HG03025 (cell line): ENCODE measurements around the gene TTN.
"Not testable (repeated sequence)": the region's sequence is repeated elsewhere in the genome, so short reads cannot be mapped to it uniquely, and the experiment has no call there.

Source experiments
- ATAC-seq: cut with Tn5 transposase; IDR thresholded peaks from one replicate; pipeline ENCODE4 v1.9.1; 2021; ENCODE audit warnings: mild to moderate bottlenecking, moderate library complexity; ENCODE audit not compliant: unreplicated experiment, low FRiP score

Gene TTN

DNA sequence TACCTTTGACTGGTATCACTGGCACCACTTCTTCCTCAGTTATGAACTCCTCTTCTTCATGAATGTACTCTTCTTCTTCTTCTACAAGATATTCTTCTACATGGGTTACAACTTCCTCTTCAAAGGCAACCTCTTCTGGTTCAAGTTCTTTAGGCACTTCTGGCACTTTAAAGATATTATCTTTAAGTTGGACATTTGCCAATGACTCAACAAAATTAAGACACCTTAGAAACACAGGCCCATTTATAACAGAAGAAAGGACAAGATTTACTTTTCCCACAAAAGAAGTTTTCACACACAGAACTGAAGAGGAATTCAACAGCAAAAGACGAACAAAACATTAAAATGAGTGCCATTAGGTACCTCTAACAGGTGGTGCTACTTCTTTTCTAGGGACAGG lies 127.3 kb downstream of the TTN start:
- no peak for ATAC-seq

DNA sequence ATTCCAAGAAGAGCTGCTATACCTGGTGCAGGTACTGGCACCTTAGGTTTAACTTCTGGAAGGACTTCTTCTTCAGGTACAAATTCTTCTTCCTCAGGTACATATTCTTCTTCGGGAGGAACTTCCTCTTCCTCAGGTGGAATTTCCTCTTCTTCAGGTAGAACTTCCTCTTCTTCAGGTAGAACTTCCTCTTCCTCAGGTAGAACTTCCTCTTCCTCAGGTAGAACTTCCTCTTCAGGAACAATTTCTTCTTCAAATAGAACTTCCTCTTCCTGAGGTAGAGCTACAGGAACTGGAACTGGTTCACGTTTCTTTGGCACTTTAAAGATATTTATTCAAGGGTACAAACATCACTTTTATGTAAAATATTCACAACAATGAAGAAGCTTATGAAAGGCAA lies 129.6 kb downstream of the TTN start:
- no peak for ATAC-seq

DNA sequence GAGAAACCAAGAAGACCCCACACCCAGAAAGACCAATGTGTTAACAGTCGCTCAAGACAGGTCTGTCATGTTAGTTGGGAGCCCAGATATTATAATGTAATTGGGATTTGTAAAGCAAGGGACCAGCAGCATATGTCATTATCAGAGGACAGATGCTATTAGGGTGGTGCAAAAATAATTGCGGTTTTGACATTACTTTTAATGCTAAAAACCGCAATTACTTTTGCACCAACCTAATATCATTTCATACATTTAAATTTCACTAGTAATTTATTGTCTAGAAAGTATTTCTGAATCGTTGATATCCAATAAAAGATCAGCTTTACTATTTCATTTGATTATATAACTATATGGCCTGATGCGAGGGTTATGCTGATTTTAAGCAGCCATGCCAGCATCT lies 131.2 kb downstream of the TTN start:
- no peak for ATAC-seq

DNA sequence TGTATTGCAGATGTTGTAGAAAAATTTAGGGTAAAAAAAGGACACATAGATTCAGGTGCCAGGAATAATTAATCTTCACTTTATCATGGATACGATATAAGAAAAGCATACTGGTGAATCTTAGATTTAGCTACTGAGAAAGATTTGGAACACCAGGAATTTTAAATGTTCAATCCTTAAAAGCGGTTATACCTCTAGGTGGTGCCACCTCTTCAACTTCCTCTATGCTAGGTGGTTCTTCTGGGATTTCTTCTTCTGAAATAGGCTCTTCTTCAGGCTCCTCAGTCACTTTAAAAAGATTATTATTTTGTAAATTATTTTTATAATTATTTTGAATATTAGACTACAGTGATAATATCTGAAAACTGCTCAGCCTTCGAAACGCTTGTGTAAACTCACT lies 133.1 kb downstream of the TTN start:
- no peak for ATAC-seq

DNA sequence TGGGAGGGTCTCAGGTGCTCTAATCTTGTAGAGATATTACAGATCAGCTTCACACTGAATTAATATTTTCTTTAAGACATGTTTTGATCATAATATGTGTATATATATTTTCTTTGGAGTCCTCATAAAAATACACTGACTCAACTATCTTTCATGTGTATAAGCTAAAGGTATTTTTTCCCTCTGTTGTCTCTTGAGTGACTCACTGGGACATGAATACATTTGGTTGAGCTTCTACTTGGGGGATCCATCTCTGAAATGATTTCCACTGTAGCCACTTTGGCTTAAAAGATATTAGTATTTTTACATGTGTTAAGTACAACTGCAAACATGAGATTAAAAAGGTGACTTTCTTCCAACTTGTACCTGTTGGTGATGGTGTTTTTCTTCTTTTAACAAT lies 140.8 kb downstream of the TTN start:
- no peak for ATAC-seq

DNA sequence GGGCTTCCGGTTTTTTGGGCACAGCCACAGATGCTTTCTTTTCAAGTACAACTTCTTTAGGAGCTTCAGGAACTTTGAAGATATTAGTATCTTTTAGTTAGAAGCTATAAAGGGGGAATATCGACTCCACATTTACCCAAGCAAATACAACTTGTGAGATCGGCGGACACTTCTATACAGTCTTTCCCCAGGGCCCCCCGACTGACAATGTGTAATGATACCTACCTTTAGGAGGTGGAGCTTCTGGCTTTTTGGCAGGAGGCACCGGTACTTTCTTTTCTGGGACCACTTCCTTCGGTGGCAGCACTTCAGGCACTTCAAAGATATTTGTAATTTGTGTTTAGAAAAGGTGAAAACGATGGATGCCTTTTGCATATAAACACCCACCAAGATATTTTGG lies 148.7 kb downstream of the TTN start:
- not testable (repeated sequence) for ATAC-seq

DNA sequence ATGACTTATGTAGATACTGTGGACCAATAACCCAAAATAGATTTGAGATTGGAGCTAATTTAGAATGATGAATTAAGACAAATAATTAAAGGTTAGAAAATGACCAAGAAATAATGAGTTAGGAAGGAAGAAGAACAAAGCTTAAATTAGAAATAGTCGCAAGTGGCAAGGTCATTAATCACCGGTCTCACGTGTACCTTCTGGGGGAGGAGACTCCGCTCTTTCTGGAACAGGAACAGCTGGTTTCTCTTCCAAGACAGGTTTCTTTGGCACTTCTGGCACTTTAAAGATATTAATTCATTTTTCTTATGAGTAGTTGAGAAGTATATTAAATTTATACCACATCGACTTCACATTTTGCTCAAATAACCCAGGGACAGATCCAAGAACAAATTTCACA lies 156.7 kb downstream of the TTN start:
- ATAC-seq = no peak

DNA sequence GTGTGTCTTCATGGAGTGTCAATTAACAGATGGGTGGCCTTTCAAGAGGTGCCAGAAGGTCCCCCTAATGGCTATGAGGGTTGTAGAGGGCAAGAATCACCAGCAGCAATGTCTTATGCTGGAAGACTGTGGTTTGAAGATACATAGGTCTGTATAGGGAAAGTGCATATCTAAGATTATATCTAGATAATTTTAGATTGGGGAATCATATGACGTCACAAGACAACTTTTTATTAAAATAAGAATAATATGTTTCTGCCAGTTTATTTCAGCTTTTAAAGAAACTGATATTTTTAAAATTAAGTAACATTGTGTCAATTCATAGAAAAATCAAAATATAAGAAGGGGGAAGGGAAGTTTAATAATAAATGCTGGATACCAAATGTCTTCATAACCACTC lies 162.3 kb downstream of the TTN start:
- ATAC-seq = no peak

DNA sequence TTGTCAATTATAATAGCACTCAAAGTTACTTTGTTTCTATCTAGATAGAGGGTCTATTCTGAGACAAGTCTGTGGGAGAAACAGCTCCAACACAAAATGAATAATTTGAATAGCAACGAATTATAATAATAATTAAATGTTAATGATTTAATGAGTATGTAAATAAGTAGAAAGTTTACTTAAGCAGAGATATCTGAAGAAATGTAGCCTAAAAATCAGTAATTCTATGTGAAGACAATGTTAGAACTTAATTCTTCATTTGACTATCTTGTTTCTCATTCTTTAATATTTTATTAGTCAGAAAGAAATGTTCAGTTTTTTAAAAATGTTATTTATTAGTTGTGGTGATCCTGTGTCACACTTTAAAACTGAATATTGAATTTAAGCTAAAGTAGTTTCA lies 165.7 kb downstream of the TTN start:
- ATAC-seq = no peak

DNA sequence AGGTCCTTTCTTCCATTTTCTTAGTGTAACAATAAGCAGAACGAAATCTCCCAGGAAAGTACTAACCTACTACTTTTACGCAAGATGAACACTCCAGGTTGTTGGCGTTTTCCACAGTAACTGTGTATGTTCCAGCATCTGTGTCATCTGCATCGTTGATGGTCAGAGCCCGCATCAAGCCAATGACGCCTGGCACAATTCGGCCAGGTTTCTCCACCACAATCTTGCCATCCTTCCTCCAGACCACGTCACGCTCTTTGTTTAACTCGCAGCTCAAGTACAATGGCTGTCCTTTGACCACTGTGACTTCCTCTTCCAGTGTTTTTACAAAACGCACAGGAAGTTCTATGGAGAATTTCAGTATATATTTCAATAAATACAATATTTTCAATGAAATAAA lies 171.3 kb downstream of the TTN start:
- ATAC-seq = no peak

DNA sequence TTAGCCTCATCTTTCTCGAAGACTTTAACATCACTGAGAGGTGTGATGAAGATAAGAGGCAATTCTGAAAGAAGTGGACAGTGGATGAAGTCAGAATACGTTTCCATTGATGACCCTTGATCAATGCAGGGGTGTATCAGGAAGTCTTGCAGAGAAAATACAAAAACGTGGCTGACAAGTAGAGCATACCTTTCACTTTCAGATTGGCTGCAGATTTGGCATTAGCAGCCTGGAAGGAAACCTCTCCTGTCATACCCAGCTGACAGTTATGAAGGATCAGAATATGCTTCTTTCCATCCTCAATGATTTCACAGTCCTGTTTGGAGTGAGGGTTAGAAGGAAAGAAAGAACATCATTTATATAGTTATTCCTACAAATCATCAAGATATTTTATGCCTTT lies 174.5 kb downstream of the TTN start:
- ATAC-seq = no peak

DNA sequence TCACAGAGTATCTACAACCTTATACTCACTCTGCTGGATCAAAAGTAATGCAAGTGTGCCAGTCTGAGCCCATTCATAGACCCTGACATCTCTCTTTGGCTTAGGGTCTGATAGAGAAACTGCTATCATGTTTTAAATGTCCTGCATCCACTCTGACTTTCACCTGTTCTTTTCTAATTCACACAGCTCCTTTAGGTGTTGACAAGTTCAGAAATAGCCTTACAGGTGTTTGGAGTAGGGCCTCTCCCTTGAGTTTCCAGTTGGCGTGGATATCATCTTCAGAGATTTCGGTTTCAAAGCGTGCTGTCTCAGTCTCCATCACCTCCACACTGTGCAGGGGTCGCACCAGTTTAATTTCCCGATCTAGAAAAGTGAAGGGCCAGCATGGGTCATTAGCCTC lies 176.6 kb downstream of the TTN start:
- ATAC-seq = no peak

DNA sequence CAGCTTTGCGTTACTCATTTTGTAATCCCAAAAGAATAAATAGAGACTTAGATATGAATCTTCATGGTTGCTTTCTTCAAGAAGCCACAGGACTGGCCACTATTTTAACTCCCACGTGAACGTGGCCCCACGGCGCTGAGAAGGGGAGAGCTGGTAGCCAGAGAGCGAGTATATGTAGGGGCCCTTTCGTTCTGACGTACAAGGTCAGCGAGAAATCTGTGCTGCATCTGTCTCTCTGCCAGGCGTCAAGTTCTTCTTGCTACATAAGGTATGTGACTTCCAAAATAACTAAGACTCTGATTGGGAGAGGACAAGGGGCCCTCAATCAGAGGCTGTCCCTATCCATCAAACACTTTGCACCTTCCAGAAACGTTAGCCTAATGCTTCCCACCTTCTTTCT lies 177.8 kb downstream of the TTN start:
- no peak for ATAC-seq

DNA sequence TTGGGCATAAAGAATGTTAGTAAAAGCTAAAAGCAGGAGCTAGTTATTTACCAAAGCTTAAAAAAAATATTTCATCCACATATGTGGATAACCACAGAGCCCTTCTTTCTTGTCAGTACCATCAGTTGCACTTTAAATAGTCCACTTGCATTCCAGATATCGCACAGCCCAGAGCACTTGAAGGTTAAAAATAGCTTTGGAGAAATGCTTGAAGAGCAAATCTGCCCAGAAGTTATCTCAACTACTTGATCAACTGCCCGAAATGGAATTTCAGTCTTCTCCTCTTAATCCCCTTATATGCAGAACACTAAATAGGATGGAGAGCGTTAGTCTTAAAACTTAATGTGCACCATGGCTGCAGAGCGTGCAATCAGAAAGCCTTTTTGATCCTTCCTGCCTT lies 178.6 kb downstream of the TTN start:
- no peak for ATAC-seq

DNA sequence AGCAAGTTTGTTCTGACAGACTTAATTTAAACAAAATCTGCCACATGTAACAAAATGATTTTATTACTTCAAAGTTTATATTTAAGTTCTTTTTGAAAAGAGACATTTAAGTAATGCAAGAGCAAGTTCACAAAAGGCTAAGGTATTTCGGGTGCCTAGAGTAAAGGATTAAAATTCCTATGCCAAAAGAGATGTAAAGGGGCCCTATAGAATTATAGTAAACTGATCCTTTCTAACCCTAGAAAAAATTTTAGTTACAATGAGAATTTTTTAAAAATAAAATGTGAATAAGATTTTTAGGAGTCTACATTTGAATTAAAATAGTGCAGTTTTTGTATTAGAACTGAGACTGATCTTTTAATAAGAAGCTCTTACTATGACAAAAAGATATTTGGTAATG lies 179.8 kb downstream of the TTN start:
- no peak for ATAC-seq

DNA sequence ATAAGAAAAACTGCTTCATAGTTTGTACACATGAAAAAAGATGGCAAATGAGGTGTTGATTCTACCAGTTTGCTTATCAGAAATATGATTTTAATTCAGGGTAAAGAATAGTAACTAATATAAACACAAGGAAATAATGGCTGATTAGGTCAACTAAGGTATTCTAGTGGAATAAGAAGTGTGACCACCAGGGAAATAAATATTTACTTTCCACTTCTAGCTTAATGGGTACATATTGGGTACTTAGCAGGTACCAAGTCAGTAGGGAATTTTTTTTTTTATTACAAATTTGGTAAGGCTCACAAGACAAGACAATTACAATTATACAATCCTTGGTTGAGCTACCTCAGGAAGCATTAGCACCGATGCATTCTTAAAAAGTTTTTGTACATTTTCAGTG lies 191.3 kb downstream of the TTN start:
- ATAC-seq = no peak

DNA sequence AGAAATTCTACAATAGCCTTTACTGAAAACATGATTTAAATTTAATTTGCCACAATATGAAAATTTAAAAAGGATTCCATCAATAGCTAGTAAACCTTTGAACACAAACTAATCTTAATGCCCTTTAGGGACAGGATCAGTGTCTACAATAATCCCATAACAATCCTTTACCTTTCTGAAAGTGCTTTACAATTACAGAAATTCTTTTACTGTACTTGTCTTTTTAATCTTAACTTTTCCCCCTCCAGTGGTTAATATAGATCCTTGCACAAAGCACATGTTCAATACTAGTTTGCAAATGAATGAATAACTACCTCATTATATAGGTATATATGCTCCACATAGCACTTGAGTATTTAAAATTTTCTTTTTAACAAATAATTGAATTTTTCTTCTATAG lies 204.3 kb downstream of the TTN start:
- ATAC-seq = no peak

DNA sequence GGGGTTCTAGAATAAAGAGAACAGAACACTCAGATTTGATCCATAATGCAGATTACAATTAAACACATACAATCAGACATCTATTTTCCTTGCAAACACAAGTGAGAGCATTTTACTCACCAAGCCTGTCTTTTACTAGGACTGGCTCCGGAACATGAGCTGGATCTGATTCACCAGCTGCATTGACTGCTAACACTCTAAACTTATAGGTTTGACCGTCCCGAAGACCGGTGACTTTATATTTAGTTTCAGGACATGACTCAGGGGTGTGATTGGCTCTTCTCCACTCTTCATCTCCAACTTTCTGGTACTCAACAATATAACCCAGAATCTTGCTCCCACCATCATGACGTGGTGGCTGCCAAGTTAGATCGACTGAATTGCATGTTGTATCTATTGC lies 214.6 kb downstream of the TTN start:
- no peak for ATAC-seq

DNA sequence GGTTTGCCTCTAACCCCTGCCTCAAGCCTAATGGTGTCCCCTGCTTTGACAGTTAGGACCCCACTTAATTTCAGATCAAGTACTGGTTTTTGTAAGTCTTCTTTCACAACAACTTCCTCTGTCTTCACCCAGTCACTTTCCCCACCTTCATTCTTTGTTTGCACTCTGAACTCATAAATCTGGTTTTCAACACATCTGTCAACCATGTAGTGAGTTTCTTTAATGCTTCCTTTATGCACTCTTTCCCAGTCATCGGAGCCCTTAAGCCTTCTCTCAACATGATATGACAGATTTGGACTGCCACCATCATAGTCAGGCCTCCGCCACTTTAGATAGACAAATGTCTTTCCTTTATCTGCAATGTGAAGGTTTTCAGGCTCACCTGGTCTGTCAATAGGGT lies 217.9 kb downstream of the TTN start:
- ATAC-seq = no peak

DNA sequence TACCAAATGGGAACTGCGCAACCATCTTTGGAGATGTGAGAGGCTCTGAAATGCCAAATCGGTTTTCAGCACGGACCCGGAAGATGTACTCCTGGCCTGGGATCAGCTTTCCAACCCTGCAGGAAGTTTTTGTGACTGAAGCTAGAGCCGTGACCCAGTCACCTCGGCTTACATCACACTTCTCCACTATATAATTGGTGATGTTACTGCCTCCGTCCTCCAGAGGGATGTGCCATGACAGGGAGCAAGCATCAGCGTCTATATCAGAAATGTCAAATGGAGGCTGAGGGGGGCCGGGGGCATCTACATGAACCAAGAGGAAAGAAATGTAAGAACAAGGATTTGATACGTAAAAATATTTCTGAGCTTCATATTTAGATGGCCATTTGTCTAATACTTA lies 222.6 kb downstream of the TTN start:
- ATAC-seq = no peak

DNA sequence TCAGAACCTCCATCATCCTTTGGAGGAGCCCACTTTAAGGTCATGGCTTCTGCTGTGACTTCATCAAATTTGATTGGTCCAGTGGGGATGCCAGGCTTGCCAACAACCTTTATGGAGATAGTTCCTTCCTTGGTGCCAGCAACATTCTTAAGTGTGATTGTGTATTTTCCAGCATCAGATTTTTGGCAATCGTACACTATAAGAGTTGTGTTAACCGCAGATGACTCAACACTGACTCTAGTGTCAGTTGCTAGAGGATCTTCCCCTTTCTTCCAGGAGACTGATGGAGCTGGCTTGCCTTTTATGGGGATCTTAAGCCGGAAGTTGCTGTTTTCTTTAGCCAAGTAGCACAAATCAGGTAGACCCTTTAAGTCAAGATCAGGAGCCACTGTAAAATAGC lies 228.2 kb downstream of the TTN start:
- no peak for ATAC-seq

DNA sequence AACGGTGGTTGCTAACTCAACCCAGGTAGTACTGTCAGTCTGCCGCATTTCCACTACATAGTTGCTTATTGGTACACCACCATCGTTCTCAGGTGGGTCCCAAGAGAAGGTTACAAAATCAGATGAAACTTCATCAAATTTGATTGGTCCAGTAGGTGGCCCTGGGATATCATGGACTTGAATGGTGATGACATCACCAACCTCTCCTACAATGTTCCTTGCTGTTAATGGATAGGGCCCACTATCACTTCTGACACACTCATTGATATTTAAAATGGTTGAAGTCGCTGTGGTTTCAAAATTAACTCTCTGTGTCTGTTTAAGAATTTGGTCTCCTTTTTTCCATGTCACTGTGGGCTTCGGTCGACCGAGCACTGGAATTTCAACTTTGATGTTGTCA lies 232.4 kb downstream of the TTN start:
- ATAC-seq = no peak

DNA sequence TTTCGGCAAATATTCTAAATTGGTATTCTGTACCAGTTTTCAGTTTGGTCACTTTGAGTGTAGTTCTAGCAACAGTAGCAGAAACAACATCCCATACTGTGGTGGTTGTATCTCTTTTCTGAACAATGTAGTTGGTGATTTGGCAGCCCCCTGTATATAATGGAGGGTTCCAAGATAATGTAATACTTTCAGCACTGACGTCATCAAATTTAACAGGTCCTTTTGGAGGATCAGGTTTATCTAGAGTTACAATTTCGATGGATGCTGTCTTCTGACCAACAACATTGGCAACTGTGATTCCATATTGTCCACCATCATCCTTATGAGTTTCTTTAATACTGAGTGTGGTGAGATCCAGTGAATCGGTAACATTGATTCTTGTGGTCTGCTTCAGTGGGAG lies 239.0 kb downstream of the TTN start:
- no peak for ATAC-seq

DNA sequence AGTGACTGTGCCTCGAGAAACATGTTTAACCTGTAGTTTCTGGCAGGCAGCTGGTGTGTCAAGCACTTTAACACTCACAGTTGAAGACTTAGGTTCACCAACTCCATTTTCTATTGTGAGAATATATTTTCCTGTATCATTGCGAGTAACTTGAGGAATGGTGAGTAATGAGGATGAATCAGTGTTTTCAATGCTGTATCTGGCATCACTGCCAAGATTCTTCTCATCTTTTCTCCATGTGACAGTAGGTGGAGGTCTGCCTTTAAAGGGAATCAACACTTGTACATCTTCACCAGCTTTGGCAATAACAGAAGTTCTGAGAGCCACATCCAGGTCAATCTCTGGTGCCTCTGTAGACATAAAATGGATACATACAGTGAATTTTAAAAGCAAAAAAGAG lies 254.2 kb downstream of the TTN start:
- ATAC-seq = no peak
